Adrenal gland (tissue), 5 donors: ENCODE measurements around the gene MAPK1.
"Not testable (repeated sequence)": the region's sequence is repeated elsewhere in the genome, so short reads cannot be mapped to it uniquely, and the experiment has no call there.

ENCODE experiments used
- POLR2A ChIP-seq, 2 donors: fragments of 450-650 bp; IDR thresholded peaks; one replicate each; pipeline ENCODE4 v1.6.1; 2017; ENCODE audit warnings: antibody characterized with exemption in 2 of 2, mild to moderate bottlenecking in 2 of 2, moderate library complexity in 1 of 2
- TF ChIP-seq, protein P1 (sequence below), 6 experiments: fragments of 450-650 bp in 4 of 6; fragments of 200-600 bp in 2 of 6; sonication (generic) in 1 of 6; IDR thresholded peaks; 1 replicate in 5 of 6; 2 replicates in 1 of 6; pipeline versions ENCODE4 v1.5.1 to v1.8.0; 2016 to 2021; ENCODE audit warnings: antibody characterized with exemption in 6 of 6, mild to moderate bottlenecking in 2 of 6, moderate library complexity in 1 of 6
- donor health status: DM: no; HTN: no; CAD: no.

DNA sequence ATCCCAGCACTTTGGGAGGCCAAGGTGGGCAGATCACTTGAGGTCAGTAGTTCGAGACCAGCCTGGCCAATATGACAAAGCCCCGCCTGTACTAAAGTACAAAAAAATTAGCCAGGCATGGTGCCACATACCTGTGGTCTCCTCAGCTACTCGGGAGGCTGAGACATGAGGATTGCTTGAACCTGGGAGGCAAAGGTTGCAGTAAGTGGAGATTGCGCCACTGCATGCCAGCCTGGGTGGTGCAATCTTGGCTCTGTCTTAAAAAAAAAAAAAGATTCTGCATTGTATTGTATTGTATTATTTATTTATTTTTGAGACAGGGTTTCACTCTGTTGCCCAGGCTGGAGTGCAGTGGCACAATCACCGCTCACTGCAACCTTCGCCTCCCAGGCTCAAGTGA lies 122.5 kb downstream of the MAPK1 start:
- TF ChIP-seq, protein P1, sequence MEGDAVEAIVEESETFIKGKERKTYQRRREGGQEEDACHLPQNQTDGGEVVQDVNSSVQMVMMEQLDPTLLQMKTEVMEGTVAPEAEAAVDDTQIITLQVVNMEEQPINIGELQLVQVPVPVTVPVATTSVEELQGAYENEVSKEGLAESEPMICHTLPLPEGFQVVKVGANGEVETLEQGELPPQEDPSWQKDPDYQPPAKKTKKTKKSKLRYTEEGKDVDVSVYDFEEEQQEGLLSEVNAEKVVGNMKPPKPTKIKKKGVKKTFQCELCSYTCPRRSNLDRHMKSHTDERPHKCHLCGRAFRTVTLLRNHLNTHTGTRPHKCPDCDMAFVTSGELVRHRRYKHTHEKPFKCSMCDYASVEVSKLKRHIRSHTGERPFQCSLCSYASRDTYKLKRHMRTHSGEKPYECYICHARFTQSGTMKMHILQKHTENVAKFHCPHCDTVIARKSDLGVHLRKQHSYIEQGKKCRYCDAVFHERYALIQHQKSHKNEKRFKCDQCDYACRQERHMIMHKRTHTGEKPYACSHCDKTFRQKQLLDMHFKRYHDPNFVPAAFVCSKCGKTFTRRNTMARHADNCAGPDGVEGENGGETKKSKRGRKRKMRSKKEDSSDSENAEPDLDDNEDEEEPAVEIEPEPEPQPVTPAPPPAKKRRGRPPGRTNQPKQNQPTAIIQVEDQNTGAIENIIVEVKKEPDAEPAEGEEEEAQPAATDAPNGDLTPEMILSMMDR (IDR thresholded peaks at IDR 0.05): not testable (repeated sequence)
- TF ChIP-seq POLR2A (IDR thresholded peaks at IDR 0.05): not testable (repeated sequence)
